CD14-positive monocyte (primary cell): ENCODE measurements around the gene TWNK. TPM values are rescaled to one million over a fixed set of nuclear protein-coding genes. Genes with fewer than 3 reads are reported as not detected.

Experiments used
- DNase-seq, 3 donors: peaks; one replicate each; pipeline ENCODE4 v3.0.0-alpha.2; 2011 to 2022
- H2AFZ ChIP-seq: 2 replicates; pipeline ENCODE4 v1.6.0; 2012; ENCODE audit warnings: mild to moderate bottlenecking, low read depth, low read length, inconsistent platforms; ENCODE audit not compliant: insufficient read depth, poor library complexity, severe bottlenecking
- H3K27ac ChIP-seq, 2 donors: 1 replicate in 1 of 2; 2 replicates in 1 of 2; pipeline ENCODE4 v1.5.1; 2012 to 2013; ENCODE audit warnings: low read length in 2 of 2, control low read depth in 1 of 2, inconsistent platforms in 1 of 2, low read depth in 1 of 2, mild to moderate bottlenecking in 1 of 2
- H3K27me3 ChIP-seq, 2 donors: one replicate each; pipeline versions ENCODE4 v1.6.0 to v1.6.1; 2011 to 2013; ENCODE audit warnings: low read length in 2 of 2; ENCODE audit not compliant: control insufficient read depth in 2 of 2, insufficient read depth in 2 of 2
- H3K36me3 ChIP-seq, 2 donors: replicated peaks in 1 of 2; 1 replicate in 1 of 2; 2 replicates in 1 of 2; pipeline versions ENCODE4 v1.5.1 to v1.6.1; 2012 to 2013; ENCODE audit warnings: low read length in 2 of 2, control low read depth in 1 of 2, inconsistent platforms in 1 of 2, mild to moderate bottlenecking in 1 of 2; ENCODE audit not compliant: insufficient read depth in 2 of 2, control insufficient read depth in 1 of 2
- H3K4me1 ChIP-seq, 2 donors: 1 replicate in 1 of 2; 2 replicates in 1 of 2; pipeline versions ENCODE4 v1.5.1 to v1.6.1; 2012 to 2013; ENCODE audit warnings: low read length in 2 of 2, control low read depth in 1 of 2, inconsistent platforms in 1 of 2, mild to moderate bottlenecking in 1 of 2, moderate library complexity in 1 of 2; ENCODE audit not compliant: insufficient read depth in 2 of 2, control insufficient read depth in 1 of 2
- H3K4me2 ChIP-seq: replicated peaks from 2 replicates; pipeline ENCODE3; 2012; ENCODE audit warnings: low read length, moderate library complexity, mild to moderate bottlenecking; ENCODE audit not compliant: poor library complexity, severe bottlenecking; ENCODE audit errors: extremely low read depth
- H3K4me3 ChIP-seq, 3 experiments: fragments of 200-600 bp in 1 of 3; sonication (generic) in 1 of 3; replicated peaks in 1 of 3; 1 replicate in 2 of 3; 2 replicates in 1 of 3; pipeline ENCODE4 v1.5.1; 2011 to 2013; ENCODE audit warnings: low read length in 3 of 3, mild to moderate bottlenecking in 3 of 3, control low read depth in 2 of 3, low read depth in 2 of 3, inconsistent platforms in 1 of 3, moderate library complexity in 1 of 3
- H3K79me2 ChIP-seq: 2 replicates; pipeline ENCODE4 v1.6.0; 2012; ENCODE audit warnings: mild to moderate bottlenecking, control low read depth, inconsistent platforms, low read length, moderate library complexity; ENCODE audit not compliant: insufficient read depth
- H3K9ac ChIP-seq: 2 replicates; pipeline ENCODE4 v1.6.0; 2017; ENCODE audit warnings: low read length, mild to moderate bottlenecking; ENCODE audit not compliant: insufficient read depth, poor library complexity, severe bottlenecking
- H3K9me3 ChIP-seq, 2 donors: replicated peaks in 1 of 2; 1 replicate in 1 of 2; 2 replicates in 1 of 2; pipeline versions ENCODE4 v1.5.1 to v1.6.1; 2012 to 2013; ENCODE audit warnings: low read length in 2 of 2, control low read depth in 1 of 2; ENCODE audit not compliant: control insufficient read depth in 1 of 2, insufficient read depth in 1 of 2
- H4K20me1 ChIP-seq: 2 replicates; pipeline ENCODE4 v1.6.0; 2012; ENCODE audit warnings: mild to moderate bottlenecking, low read length, control low read depth, moderate library complexity; ENCODE audit not compliant: insufficient read depth
- H3K27ac Mint-ChIP-seq, 7 donors: one replicate each; pipeline ENCODE4 v1.8.0; 2020; ENCODE audit warnings: mild to moderate bottlenecking in 7 of 7, mixed read lengths in 7 of 7, moderate library complexity in 6 of 7, inconsistent platforms in 2 of 7
- H3K27me3 Mint-ChIP-seq, 3 donors: one replicate each; pipeline ENCODE4 v1.8.0; 2021 to 2022; ENCODE audit warnings: low read depth in 3 of 3, mild to moderate bottlenecking in 3 of 3, mixed read lengths in 3 of 3, moderate library complexity in 3 of 3, inconsistent platforms in 1 of 3
- H3K36me3 Mint-ChIP-seq, 2 donors: one replicate each; pipeline ENCODE4 v1.8.0; 2020; ENCODE audit warnings: mixed read lengths in 2 of 2, inconsistent platforms in 1 of 2, mild to moderate bottlenecking in 1 of 2
- H3K4me1 Mint-ChIP-seq: one replicate; pipeline ENCODE4 v1.8.0; 2020; ENCODE audit warnings: mild to moderate bottlenecking, mixed read lengths
- H3K4me3 Mint-ChIP-seq, 2 donors: one replicate each; pipeline ENCODE4 v1.8.0; 2020; ENCODE audit warnings: mild to moderate bottlenecking in 2 of 2, mixed read lengths in 2 of 2, moderate library complexity in 1 of 2
- H3K9me3 Mint-ChIP-seq, 7 donors: one replicate each; pipeline ENCODE4 v1.8.0; 2020 to 2022; ENCODE audit warnings: mixed read lengths in 7 of 7, mild to moderate bottlenecking in 6 of 7, moderate library complexity in 6 of 7, inconsistent platforms in 2 of 7
- CTCF ChIP-seq: fragments of 200-600 bp; IDR thresholded peaks from one replicate; pipeline ENCODE4 v1.8.0; 2022; ENCODE audit warnings: antibody characterized with exemption, mild to moderate bottlenecking
- WGBS: methylation state at CpG from one replicate; pipeline ENCODE4 v1.1.5; 2013; ENCODE audit warnings: missing lambda C conversion rate; ENCODE audit not compliant: insufficient coverage; 5-methylcytosine and 5-hydroxymethylcytosine counted together
- intact Hi-C, 2 donors: fragments of 100-400 bp; cut with micrococcal nuclease; formaldehyde crosslinking; loops; one replicate each; pipeline versions ENCODE4 v1.15.0 to v1.15.1; 2023
- polyA plus RNA-seq, 3 donors: library from polyadenylated mRNA; depleted of rRNA in 1 of 3; unstranded in 2 of 3; stranded (reverse) in 1 of 3; fragments of 300-500 nt in 2 of 3; fragments of >200 nt in 1 of 3; fragmentation: Illumina TruSeq in 2 of 3; gene quantifications; 1 replicate in 2 of 3; 2 replicates in 1 of 3; pipeline ENCODE4 v1.2.3, GENCODE V29; 2012 to 2021

TWNK gene
- polyA plus RNA-seq, 3 donors = 0.31 to 1.2 (median 0.69) TPM

- H3K9me3 ChIP-seq = no peaks in the 10 kb centered on the region
- TF ChIP-seq CTCF = no peak
- WGBS = no CpG with 5 or more reads among the region's 2 CpGs
- Mint-ChIP-seq H3K27me3 (peaks cover 18 to 26% (median 22%) of the 10 kb centered on the region in 3 donors), H3K4me3 (peak overlapping the region; percentile 51 to 84), H3K4me1 (peaks cover 13% of the 10 kb centered on the region), H3K36me3 (peaks cover 22 to 23% of the 10 kb centered on the region in 2 donors), H3K27ac (no peak overlapping the region), H3K9me3 (peaks cover 0 to 3% (median 0%) of the 10 kb centered on the region in 7 donors)
- H3K79me2 ChIP-seq = no peaks in the 10 kb centered on the region
- H3K27me3 ChIP-seq = peaks cover 7 to 13% of the 10 kb centered on the region in 2 donors
- intact Hi-C loops = loop anchor here in 1 of 2 donors (5.0 kb wide), 1 partner anchor 44 kb away; no protein-coding TSS in a partner anchor
- H3K27ac ChIP-seq = no peak overlapping the region
- H2AFZ ChIP-seq = no peak overlapping the region
- peaks cover 11 to 13% of the 10 kb centered on the region in 2 donors for H3K4me1 ChIP-seq
- H3K9ac ChIP-seq = no peak overlapping the region
- H3K4me2 ChIP-seq = no peak overlapping the region
- peaks cover 21 to 37% of the 10 kb centered on the region in 2 donors for H3K36me3 ChIP-seq
- H3K4me3 ChIP-seq = no peak overlapping the region
- no peaks in the 10 kb centered on the region for H4K20me1 ChIP-seq
- no peak for DNase-seq
Observed at GRCh38 chr10:100968062-100968736, 19.1 kb upstream of the TWNK start.

GRCh38 chr10:100968863-100969186 lies 18.5 kb upstream of the TWNK start:
- peaks cover 16 to 32% of the 10 kb centered on the region in 2 donors for H3K36me3 ChIP-seq
- DNase-seq = no peak
- H3K4me3 ChIP-seq = peak overlapping the region in 2 of 3 experiments; percentile 6 to 70
- Mint-ChIP-seq H3K4me1 (peaks cover 13% of the 10 kb centered on the region), H3K9me3 (peaks cover 0 to 3% (median 0%) of the 10 kb centered on the region in 7 donors), H3K27ac (no peak overlapping the region), H3K4me3 (peak overlapping the region; percentile 71 to 84), H3K27me3 (peaks cover 18 to 26% (median 22%) of the 10 kb centered on the region in 3 donors), H3K36me3 (peaks cover 21 to 22% of the 10 kb centered on the region in 2 donors)
- H3K4me1 ChIP-seq = peaks cover 11 to 13% of the 10 kb centered on the region in 2 donors
- peaks cover 7 to 13% of the 10 kb centered on the region in 2 donors for H3K27me3 ChIP-seq
- H3K9me3 ChIP-seq = no peaks in the 10 kb centered on the region
- no peak for TF ChIP-seq CTCF
- WGBS = 48% methylated on average over 2 of the region's 9 CpGs
- intact Hi-C loops = loop anchor here in 1 of 2 donors (5.0 kb wide), 1 partner anchor 43 kb away; no protein-coding TSS in a partner anchor
- H3K4me2 ChIP-seq = peak overlapping the region; percentile 76
- H3K9ac ChIP-seq = peak overlapping the region; percentile 21
- H2AFZ ChIP-seq = peak overlapping the region; percentile 67
- no peak overlapping the region for H3K27ac ChIP-seq
- H4K20me1 ChIP-seq = no peaks in the 10 kb centered on the region
- H3K79me2 ChIP-seq = no peaks in the 10 kb centered on the region
